Esophagus (tissue), 2 donors: ENCODE results near the gene CCDC134. TPM values are rescaled to one million over a fixed set of nuclear protein-coding genes. Genes with fewer than 3 reads are reported as not detected.

Experiments
- H3K27ac ChIP-seq, 2 donors: one replicate each; pipeline ENCODE4 v1.5.1; 2013; ENCODE audit warnings: low read depth in 2 of 2, mild to moderate bottlenecking in 2 of 2, inconsistent platforms in 1 of 2, low read length in 1 of 2, moderate library complexity in 1 of 2
- H3K27me3 ChIP-seq, 2 donors: one replicate each; pipeline ENCODE4 v1.6.1; 2013; ENCODE audit warnings: low read length in 2 of 2, control low read depth in 1 of 2, mild to moderate bottlenecking in 1 of 2; ENCODE audit not compliant: insufficient read depth in 2 of 2, control insufficient read depth in 1 of 2
- H3K36me3 ChIP-seq, 2 donors: one replicate each; pipeline ENCODE4 v1.6.1; 2013; ENCODE audit warnings: low read length in 1 of 2; ENCODE audit not compliant: control insufficient read depth in 2 of 2, insufficient read depth in 2 of 2
- H3K4me1 ChIP-seq, 2 donors: one replicate each; pipeline ENCODE4 v1.6.1; 2013; ENCODE audit warnings: low read length in 1 of 2; ENCODE audit not compliant: control insufficient read depth in 2 of 2, insufficient read depth in 2 of 2
- H3K4me3 ChIP-seq, 2 donors: one replicate each; pipeline ENCODE4 v1.5.1; 2013; ENCODE audit warnings: low read length in 2 of 2, mild to moderate bottlenecking in 2 of 2, low read depth in 1 of 2, moderate library complexity in 1 of 2
- H3K9me3 ChIP-seq, 2 donors: one replicate each; pipeline ENCODE4 v1.6.1; 2013; ENCODE audit warnings: mild to moderate bottlenecking in 2 of 2, low read depth in 1 of 2, low read length in 1 of 2, moderate library complexity in 1 of 2; ENCODE audit not compliant: control insufficient read depth in 2 of 2, insufficient read depth in 1 of 2
- WGBS, 2 donors: extraction: QIAGEN DNeasy Blood & Tissue Kit; methylation state at CpG; one replicate each; pipeline ENCODE4 v1.1.7; 2013; 5-methylcytosine and 5-hydroxymethylcytosine counted together
- polyA plus RNA-seq, 2 donors: library from polyadenylated mRNA; stranded (reverse); fragments of 200-250 nt; gene quantifications; one replicate each; pipeline ENCODE4 v1.2.3, GENCODE V29; 2013
- donor health status: healthy with polysubstance abuse.
- donor health status: Bipolar disorder and iron deficiency.

CCDC134 gene
- polyA plus RNA-seq, 2 donors = 1.5 to 1.9 TPM

DNA sequence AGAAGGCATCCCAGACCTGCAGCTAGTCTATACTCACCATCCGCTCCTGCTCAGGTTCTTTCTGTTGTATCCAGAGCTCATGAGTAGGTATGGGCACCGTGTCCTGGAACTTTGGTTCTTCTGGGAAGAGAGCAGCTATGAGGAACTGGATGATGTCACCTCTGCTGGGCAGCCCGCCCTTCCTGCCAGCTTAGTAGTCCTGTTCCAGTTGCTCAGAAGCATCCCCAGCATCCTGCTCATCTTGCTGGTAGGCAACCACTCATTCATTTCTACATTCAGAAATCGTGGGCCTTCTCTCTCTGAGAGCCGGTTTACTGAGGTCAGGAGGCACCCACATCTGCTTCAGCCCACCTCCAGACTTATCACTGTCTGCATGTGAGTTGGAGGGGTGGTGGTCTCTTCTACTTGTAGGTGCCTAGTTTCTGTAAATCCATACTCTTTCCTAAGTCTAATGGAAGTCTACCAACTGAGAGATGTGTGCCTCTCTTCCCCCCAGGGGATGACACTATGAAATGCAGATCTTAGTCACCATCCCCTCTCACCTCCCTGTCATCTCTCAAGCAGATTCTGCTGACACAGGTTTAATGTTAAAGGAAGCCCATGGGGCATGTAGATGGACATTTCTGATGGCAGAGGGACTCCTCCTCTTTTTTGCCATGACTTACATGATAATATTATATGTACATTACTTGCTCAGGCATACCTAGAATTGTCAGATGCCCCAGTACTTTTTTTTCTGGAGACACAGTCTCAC is 29.6 kb upstream of the CCDC134 start:
- Histone ChIP-seq H3K36me3 (no peaks in the 10 kb centered on the region), H3K4me1 (no peaks in the 10 kb centered on the region), H3K27me3 (no peaks in the 10 kb centered on the region), H3K27ac (peak overlapping the region in 1 of 2 donors; percentile 72), H3K9me3 (no peaks in the 10 kb centered on the region), H3K4me3 (no peak overlapping the region)
- 82 to 87% methylated on average over 5 of the region's 5 CpGs for WGBS, 2 donors

DNA sequence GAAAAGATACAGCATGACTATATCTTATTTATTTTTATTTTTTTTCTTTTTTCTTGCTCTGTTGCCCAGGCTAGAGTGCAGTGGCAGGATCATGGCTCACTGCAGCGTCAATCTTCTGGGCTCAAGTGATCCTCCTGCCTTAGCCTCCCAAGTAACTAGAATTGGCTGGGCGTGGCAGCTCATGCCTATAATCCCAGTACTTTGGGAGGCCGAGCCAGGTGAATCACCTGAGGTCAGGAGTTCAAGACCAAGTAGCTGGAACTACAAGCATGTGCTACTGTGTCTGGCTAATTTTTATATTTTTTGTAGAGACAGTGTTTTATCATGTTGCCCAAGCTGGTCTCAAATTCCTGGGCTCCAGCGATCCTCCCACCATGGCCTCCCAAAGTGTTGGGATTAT is 28.3 kb upstream of the CCDC134 start:
- no peaks in the 10 kb centered on the region for H3K4me1 ChIP-seq
- no peaks in the 10 kb centered on the region for H3K36me3 ChIP-seq
- H3K9me3 ChIP-seq = no peaks in the 10 kb centered on the region
- peak overlapping the region in 1 of 2 donors; percentile 6 for H3K27ac ChIP-seq
- no peak overlapping the region for H3K4me3 ChIP-seq
- WGBS, 2 donors = 74 to 87% methylated on average over 4 of the region's 4 CpGs
- H3K27me3 ChIP-seq = no peaks in the 10 kb centered on the region

DNA sequence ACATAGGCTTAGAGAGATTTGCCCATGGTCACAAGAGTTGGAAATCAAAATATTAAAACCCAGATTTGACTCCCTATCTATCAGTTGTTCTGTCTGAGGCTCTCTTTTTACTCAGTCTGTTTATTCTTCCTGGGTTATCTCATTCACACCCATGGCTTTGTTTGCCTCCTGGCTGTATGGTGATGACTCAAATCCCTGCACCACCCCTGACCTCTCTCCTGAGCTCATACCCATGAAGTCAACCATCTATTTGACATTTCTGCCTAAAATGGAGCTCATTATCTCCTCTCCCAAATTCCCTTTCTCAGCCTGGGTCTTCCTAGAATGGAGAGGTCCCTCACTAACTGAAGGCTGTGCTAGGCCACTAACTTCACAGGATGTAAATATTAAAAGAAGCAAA is 27.8 kb upstream of the CCDC134 start:
- Histone ChIP-seq H3K9me3 (no peaks in the 10 kb centered on the region), H3K27me3 (no peaks in the 10 kb centered on the region), H3K27ac (peak overlapping the region in 1 of 2 donors; percentile 6), H3K4me1 (no peaks in the 10 kb centered on the region), H3K36me3 (no peaks in the 10 kb centered on the region), H3K4me3 (no peak overlapping the region)

DNA sequence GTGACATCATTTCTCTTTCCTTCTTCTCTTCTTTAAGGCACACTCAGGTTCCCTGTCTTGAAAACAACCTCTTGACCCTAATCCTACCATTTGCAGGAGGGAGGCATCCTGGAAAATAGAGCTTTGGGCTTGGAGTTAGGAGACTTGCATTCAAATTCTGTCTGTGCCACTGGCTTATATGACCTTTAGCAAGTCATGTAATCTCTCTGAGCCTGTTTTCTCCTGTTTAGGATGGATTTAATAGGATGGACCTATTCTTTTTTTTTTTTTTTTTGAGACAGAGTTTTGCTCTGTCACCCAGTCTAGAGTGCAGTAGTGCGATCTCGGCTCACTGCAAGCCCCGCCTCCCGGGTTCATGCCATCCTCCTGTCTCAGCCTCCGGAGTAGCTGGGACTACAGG is 25.1 kb upstream of the CCDC134 start:
- H3K4me1 ChIP-seq = no peaks in the 10 kb centered on the region
- 92 to 93% methylated on average over 5 of the region's 5 CpGs for WGBS, 2 donors
- no peaks in the 10 kb centered on the region for H3K9me3 ChIP-seq
- H3K27me3 ChIP-seq = no peaks in the 10 kb centered on the region
- H3K27ac ChIP-seq = no peak overlapping the region
- no peaks in the 10 kb centered on the region for H3K36me3 ChIP-seq
- no peak overlapping the region for H3K4me3 ChIP-seq

DNA sequence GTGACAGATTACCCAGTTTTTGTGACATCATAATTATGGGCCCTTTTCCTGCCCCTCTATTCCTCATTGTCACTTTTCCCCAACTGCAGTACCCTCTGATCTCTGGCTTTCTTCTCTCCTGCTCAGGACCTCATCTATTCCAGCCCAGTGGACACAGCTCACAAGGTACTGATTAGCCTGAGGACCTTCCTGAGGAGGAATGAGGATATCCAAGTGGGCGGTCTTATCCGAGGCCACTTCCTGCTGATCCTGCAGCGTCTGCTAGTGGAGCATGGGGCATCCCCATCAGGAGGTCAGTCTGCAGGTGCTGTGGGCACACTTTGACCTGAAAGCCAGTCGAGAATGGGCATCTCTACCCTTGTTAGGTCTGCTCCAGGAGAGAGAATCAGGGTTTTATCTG is 24.5 kb upstream of the CCDC134 start:
- no peaks in the 10 kb centered on the region for H3K27me3 ChIP-seq
- no peaks in the 10 kb centered on the region for H3K4me1 ChIP-seq
- no peaks in the 10 kb centered on the region for H3K9me3 ChIP-seq
- 68 to 77% methylated on average over 4 of the region's 4 CpGs for WGBS, 2 donors
- H3K36me3 ChIP-seq = no peaks in the 10 kb centered on the region
- no peak overlapping the region for H3K4me3 ChIP-seq
- no peak overlapping the region for H3K27ac ChIP-seq

DNA sequence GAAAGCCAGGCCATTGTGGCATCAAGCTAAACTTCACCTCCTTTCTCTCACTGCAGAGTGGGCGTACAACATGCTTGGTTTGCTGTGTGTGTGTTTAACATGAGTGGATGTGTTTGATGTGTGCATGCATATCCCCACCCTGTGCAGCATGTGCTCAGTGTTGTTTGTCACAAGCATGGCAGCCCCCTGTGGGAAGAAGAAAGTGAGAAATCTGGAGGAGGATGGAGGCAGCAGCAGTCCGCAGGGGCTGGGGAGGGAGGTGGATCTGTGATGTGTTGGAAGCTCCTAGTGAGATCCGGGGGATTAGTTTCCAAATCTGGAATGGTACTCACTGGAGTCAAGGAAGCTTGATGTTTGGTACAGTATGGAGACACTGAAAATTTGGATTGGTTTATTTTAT is 24.1 kb upstream of the CCDC134 start:
- no peak overlapping the region for H3K27ac ChIP-seq
- H3K4me3 ChIP-seq = no peak overlapping the region

DNA sequence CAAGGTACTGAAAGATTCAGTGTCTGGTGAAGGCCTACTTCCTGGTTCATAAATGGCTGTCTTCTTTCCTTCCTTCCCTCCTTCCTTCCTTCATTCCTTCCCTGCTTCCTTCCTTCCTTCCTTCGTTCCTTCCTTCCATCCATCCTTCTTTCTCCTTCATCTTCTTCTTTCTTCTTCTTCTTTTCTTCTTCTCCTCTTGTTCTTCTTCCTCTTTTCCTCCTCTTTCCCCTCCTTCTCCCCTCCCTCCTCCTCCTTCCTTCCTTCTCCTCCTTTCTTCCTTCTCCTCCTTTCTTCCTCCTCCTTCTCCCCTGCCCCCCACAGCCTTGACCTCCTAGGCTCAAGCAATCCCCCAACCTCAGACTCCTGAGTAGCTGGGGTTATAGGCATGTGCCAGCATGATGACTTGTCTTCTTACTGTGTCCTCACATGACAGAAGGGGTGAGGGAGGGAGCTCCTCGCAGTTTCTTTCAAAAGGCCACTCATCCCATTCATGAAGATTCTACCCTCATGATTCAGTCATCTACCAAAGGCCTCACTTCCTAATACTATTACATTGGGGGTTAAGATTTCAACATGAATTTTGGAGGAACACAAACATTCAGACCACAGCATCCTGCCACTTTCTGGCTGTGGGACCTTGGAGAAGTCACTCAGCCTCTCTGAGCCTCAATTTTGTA is 22.6 kb upstream of the CCDC134 start:
- WGBS, 2 donors = 75 to 77% methylated on average over 2 of the region's 2 CpGs
- no peaks in the 10 kb centered on the region for H3K9me3 ChIP-seq
- H3K4me1 ChIP-seq = no peaks in the 10 kb centered on the region
- no peak overlapping the region for H3K27ac ChIP-seq
- no peak overlapping the region for H3K4me3 ChIP-seq
- no peaks in the 10 kb centered on the region for H3K27me3 ChIP-seq
- H3K36me3 ChIP-seq = no peaks in the 10 kb centered on the region

More for the DNA sequence above, 24.1 kb upstream of the CCDC134 start:
- no peaks in the 10 kb centered on the region for H3K36me3 ChIP-seq
- no peaks in the 10 kb centered on the region for H3K4me1 ChIP-seq
- WGBS, 2 donors = 92 to 93% methylated on average over 3 of the region's 3 CpGs
- H3K27me3 ChIP-seq = no peaks in the 10 kb centered on the region
- H3K9me3 ChIP-seq = no peaks in the 10 kb centered on the region

DNA sequence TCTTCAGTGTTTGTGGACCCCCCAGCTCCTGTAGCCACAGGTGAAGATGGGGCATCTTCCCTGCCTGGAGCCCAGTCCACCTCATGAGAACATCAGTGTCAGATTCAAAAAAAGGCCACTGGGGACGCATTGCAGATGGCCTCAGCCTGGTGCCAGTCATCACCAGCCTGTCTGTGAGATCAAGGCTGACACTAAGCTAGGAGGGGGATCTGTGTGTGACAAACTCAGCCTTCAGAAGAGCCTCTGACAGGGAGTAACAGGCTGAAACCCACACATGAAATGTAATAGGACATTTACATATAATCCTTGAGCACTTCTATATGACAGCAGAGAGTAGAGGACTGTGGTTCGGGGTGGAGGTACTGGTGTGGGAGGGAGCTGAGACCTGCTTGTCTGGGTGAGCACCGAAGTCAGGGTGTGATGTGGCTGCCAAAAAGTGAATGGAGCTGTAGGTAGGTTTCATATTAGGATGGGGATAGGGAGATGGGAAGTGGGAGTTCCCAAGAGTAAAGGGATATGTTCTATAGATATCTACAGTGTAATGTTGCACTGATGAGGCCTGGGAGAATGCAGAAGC is 20.5 kb upstream of the CCDC134 start:
- Histone ChIP-seq H3K4me3 (no peak overlapping the region), H3K9me3 (no peaks in the 10 kb centered on the region), H3K36me3 (peaks cover 0 to 2% of the 10 kb centered on the region in 2 donors), H3K27me3 (no peaks in the 10 kb centered on the region), H3K27ac (no peak overlapping the region), H3K4me1 (no peaks in the 10 kb centered on the region)
- 51 to 56% methylated on average over 3 of the region's 3 CpGs for WGBS, 2 donors

DNA sequence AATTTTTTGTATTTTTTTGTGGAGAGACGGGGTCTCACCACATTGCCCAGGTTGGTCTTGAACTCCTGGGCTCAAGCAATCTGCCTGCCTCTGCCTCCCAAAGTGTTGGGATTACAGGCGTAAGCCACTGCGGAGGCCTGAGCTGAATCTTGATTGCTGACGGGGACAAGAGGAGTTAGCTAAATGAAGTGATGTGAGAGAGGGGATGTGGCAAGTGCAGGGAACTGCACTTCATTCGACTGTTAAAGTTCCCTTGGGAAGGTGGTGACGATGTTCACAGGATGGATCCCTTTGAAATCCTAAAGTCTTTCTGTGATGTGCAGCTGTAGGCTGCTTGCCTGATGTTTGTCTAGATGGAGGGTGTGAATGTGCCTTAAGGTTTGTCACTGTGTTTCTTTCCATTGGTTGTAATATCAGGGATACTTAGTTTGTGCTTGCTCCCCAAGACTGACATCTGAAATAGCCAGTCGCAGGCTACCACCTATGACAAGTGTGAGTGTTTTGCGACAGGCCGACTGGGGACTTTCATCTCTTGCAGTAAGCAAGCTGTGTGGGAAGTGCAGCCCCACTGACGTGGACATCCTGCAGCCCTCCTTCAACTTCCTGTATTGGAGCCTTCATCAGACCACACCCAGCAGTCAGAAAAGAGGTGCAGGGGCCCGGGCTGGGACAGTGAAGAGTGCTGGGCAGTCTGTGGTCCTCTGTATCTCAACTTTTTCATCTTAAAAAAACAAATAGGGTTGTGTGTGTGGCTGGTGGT is 19.6 kb upstream of the CCDC134 start:
- Histone ChIP-seq H3K27ac (peak overlapping the region; percentile 3 to 41), H3K36me3 (peaks cover 0 to 2% of the 10 kb centered on the region in 2 donors), H3K9me3 (no peaks in the 10 kb centered on the region), H3K4me3 (peak overlapping the region in 1 of 2 donors; percentile 18), H3K4me1 (no peaks in the 10 kb centered on the region), H3K27me3 (no peaks in the 10 kb centered on the region)
- WGBS, 2 donors = 67 to 71% methylated on average over 11 of the region's 11 CpGs
